NCI-H1092 (cell line): Measurements from ENCODE around the gene SLCO1B3.

Experiments
- DNase-seq: peaks from one replicate; lab custom pipeline; 2025; lab: John Stamatoyannopoulos, UW

SLCO1B3 gene

DNA sequence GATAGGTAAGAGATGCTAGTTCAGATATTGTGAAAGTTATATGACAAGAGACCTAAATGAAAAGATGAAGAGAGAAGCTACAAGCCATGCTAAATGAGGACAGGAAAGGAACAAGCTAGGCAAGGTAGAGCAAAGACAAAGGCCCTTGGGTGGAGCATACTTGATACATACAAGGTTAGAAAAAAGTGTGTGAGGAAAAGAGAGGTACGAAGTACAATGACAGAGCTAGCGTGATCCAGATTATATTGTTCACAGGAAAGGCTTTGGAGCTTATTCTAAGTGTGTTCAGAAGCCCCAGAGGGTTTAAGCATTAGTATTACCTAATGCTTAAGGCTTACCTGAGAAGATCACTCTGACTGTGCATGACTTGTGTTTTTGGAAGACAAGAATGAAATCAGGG is 75.0 kb downstream of the SLCO1B3 start:
- DNase-seq = no peak

DNA sequence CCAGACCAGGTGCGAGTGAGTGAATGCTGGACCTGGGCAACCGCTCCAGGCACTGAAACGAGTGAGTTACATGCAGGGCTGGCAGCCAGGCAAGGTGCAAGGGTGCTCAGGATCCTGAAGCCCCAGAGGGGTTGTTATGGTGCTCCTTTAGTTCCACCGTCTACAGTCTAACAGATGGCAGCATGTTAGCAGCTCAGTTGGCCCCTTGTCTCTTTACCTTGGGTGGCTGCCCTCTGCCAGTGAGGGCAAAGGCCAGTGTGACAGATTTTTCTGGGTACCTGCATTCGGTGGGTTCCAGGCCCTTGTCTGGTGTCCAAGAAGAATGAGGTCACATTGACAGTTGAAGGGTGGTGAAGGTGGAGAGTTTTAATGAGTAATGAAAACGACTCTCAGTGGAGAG is 106.8 kb downstream of the SLCO1B3 start:
- DNase-seq = no peak

DNA sequence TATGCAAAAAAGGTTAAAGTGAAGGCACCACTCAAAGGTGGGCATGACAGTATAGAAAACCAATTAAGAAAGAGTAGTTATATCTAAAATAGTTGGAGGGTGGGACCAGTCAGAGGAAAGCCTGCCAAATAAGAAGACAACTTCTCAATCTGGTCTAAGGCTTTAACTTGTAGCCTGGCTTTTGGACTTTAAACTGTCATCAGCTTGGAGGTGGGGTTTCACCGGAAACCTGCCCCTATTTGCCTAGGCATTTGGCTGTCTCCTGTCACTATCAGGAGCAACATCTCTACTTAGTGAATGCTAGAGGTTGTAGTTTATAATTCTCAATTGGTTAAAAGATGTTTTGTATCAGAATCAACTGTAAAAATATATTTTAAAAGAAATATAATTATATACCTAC is 107.3 kb downstream of the SLCO1B3 start:
- no peak for DNase-seq

DNA sequence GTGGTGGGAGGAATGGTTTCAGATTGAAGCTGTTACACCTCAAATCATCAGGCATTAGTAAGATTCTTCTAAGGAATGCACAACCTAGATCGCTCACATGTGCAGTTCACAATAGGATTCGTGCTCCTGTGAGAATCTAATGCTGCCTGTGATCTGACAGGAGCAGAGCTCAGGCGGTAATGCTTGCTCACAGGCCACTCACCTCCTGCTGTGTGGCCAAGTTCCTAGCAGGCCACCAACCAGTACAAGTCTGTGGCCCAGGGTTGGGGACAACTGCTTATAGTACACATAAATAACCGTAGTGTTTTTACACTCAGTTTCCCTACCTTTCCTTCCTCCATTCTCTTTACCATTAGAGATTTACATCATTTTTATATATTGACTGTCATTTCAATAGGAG is 121.4 kb downstream of the SLCO1B3 start:
- DNase-seq = no peak

DNA sequence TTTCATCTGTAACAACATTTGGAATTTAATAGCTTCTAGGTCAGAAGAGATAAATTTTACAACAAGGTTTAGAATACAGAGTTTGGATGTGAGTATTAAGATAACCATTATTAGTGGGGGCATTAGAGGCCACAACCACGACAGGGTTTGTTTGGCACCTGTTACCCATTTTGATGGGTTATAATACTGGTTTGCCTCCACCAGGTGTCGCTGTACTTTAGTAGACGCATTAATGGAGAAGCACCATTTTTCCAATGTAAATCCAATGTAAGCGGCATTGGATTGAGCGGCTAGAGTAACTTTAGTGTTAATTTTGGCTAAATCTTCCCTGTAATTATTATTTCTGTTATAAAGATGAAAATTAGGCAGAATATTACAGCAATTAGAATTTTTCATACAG is 136.2 kb downstream of the SLCO1B3 start:
- DNase-seq = no peak

DNA sequence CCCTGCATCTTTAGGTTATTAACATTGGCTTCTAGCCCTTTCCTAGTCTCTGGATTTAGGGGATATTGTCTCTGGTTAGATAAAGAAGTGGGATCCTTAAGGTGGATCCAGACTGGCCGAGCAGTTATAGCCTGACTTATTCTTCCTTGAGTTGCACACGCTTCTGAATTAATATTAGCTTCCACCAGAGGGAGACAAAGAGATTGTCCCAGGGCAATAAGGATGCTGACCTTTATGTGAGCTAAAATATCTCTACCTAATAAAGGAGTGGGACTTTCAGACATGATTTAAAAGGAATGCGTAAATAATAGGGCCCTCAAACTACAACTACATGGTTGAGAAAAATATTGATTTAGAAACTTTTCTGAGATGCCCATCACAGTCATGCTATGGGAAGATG is 139.7 kb downstream of the SLCO1B3 start:
- DNase-seq = no peak

DNA sequence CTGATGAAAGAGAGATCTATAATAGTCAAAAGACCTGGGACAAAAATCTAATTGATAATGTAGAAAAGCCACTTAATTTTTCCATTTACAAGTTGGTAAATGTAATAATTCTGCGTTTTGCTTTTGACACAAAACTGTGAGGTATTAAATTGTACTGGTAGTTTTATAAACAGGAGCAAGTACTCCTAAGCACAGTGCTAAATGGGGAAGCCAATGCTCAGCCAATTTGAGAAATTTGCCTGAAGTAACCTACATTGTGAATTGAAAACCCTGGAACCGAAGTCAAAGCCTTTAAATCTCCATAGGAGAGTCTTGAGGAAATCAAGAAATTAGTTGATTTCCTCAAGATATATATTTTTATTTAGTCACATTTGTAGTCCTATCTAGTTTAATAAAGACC is 152.8 kb downstream of the SLCO1B3 start:
- no peak for DNase-seq

DNA sequence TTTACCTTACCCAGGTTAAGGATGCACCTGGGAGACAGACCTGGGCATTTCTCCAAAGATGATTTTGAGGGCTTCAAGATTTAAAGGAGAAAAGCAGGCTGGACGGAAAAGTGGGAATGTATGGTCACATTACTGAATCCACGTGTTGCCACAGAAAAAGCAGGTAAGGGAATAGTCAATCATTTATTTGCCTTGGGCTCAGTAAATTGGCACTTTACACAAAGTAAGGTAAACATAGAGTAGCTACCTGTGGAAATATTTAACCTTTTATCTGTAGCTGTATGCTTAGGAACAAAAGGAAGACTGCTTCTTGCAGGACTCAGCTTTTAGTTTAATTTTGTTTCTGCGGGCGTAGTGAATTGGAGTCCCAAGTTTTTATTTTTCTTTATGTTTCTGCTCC is 153.3 kb downstream of the SLCO1B3 start:
- no peak for DNase-seq
